ENCODE measurements around the gene CTSK.

- no peak for TF ChIP-seq EZH2 (IDR thresholded peaks at IDR 0.05; ENCODE audit: low read length, unreplicated experiment)
- TF ChIP-seq CTCF (conservative IDR thresholded peaks at IDR 0.05; ENCODE audit: low read depth, low read length): no peak
These were observed 48.0 kb downstream of the CTSK start for GRCh38 chr1:150760013-150760412.
